Osteoblast (primary cell): ENCODE data around the gene TEX35. TPM values are rescaled to one million over a fixed set of nuclear protein-coding genes. Genes with fewer than 3 reads are reported as not detected.
"Not testable (repeated sequence)": the region's sequence is repeated elsewhere in the genome, so short reads cannot be mapped to it uniquely, and the experiment has no call there.

ENCODE experiments used
- DNase-seq: peaks from one replicate; pipeline ENCODE4 v3.0.0; 2011; ENCODE audit warnings: low spot score, mixed read lengths; ENCODE audit not compliant: insufficient read length; ENCODE audit errors: missing footprints
- H2AFZ ChIP-seq: 2 replicates; pipeline ENCODE4 v1.6.0; 2011; ENCODE audit warnings: mild to moderate bottlenecking, low read length
- H3K27ac ChIP-seq: 2 replicates; pipeline ENCODE4 v1.5.1; 2011; ENCODE audit warnings: mild to moderate bottlenecking, low read depth, low read length, moderate library complexity
- H3K27me3 ChIP-seq: 2 replicates; pipeline ENCODE4 v1.6.0; 2012; ENCODE audit warnings: mild to moderate bottlenecking, control low read depth, inconsistent platforms, low read length, moderate library complexity; ENCODE audit not compliant: insufficient read depth
- H3K36me3 ChIP-seq: 2 replicates; pipeline ENCODE4 v1.5.1; 2011; ENCODE audit warnings: mild to moderate bottlenecking, low read length, control low read depth, moderate library complexity; ENCODE audit not compliant: insufficient read depth
- H3K4me1 ChIP-seq: 2 replicates; pipeline ENCODE4 v1.5.1; 2011; ENCODE audit warnings: mild to moderate bottlenecking, low read length, control low read depth, moderate library complexity; ENCODE audit not compliant: insufficient read depth
- H3K4me2 ChIP-seq: 2 replicates; pipeline ENCODE4 v1.6.0; 2011; ENCODE audit warnings: mild to moderate bottlenecking, low read length; ENCODE audit not compliant: insufficient read depth
- H3K4me3 ChIP-seq: fragments of 200-600 bp; sonication (generic); 3 replicates; pipeline ENCODE4 v1.5.1; 2012; ENCODE audit warnings: mild to moderate bottlenecking, low read length, inconsistent platforms; ENCODE audit not compliant: insufficient read depth
- H3K79me2 ChIP-seq: 2 replicates; pipeline ENCODE4 v1.6.0; 2012; ENCODE audit warnings: mild to moderate bottlenecking, low read length, control low read depth, inconsistent platforms; ENCODE audit not compliant: insufficient read depth
- H3K9me3 ChIP-seq: 2 replicates; pipeline ENCODE4 v1.5.1; 2011; ENCODE audit warnings: low read depth, low read length, control low read depth
- H4K20me1 ChIP-seq: 2 replicates; pipeline ENCODE4 v1.6.0; 2012; ENCODE audit warnings: mild to moderate bottlenecking, low read length, control low read depth; ENCODE audit not compliant: insufficient read depth
- CTCF ChIP-seq: IDR thresholded peaks from 2 replicates; pipeline ENCODE4 v1.5.1; 2011; ENCODE audit warnings: mild to moderate bottlenecking, low read depth, low read length, moderate library complexity; ENCODE audit errors: extremely low read depth
- total RNA-seq: library from RNA; depleted of rRNA; stranded (reverse); fragments of >200 nt; gene quantifications from 2 replicates; pipeline ENCODE4 v1.2.3, GENCODE V29; 2012

The TEX35 gene
- total RNA-seq, 1 donor, result not detected

- DNase-seq, result no peak
- H3K36me3 ChIP-seq, result no peaks in the 10 kb centered on the region
- H3K27me3 ChIP-seq, result no peaks in the 10 kb centered on the region
- no peak overlapping the region for H3K27ac ChIP-seq
- no peak for TF ChIP-seq CTCF
- H3K4me1 ChIP-seq, result peaks cover 4% of the 10 kb centered on the region
- H3K4me2 ChIP-seq, result no peak overlapping the region
- H3K9me3 ChIP-seq, result no peaks in the 10 kb centered on the region
- no peaks in the 10 kb centered on the region for H4K20me1 ChIP-seq
- H2AFZ ChIP-seq, result no peak overlapping the region
- no peak overlapping the region for H3K4me3 ChIP-seq
- no peaks in the 10 kb centered on the region for H3K79me2 ChIP-seq
Observed at GRCh38 chr1:178502856-178503255, 10.1 kb upstream of the TEX35 start.

- not testable (repeated sequence) for DNase-seq, H3K36me3 ChIP-seq, H4K20me1 ChIP-seq, H3K27me3 ChIP-seq, H3K9me3 ChIP-seq, H3K4me1 ChIP-seq, H3K79me2 ChIP-seq, H3K4me3 ChIP-seq, H3K27ac ChIP-seq, H3K4me2 ChIP-seq, H2AFZ ChIP-seq
Observed at GRCh38 chr1:178503316-178503715, 9.6 kb upstream of the TEX35 start.

GRCh38 chr1:178503849-178504248, 9.1 kb upstream of the TEX35 start:
- no peaks in the 10 kb centered on the region for H3K79me2 ChIP-seq
- H4K20me1 ChIP-seq, result no peaks in the 10 kb centered on the region
- no peak overlapping the region for H3K27ac ChIP-seq
- no peak overlapping the region for H2AFZ ChIP-seq
- no peak overlapping the region for H3K4me2 ChIP-seq
- no peaks in the 10 kb centered on the region for H3K27me3 ChIP-seq
- no peak overlapping the region for H3K4me3 ChIP-seq
- peaks cover 4% of the 10 kb centered on the region for H3K4me1 ChIP-seq
- no peaks in the 10 kb centered on the region for H3K9me3 ChIP-seq
- H3K36me3 ChIP-seq, result no peaks in the 10 kb centered on the region
- TF ChIP-seq CTCF, result no peak
- DNase-seq, result no peak

GRCh38 chr1:178504286-178504685, 8.6 kb upstream of the TEX35 start:
- Histone ChIP-seq H3K27ac (no peak overlapping the region), H3K4me1 (peaks cover 4% of the 10 kb centered on the region), H3K9me3 (no peaks in the 10 kb centered on the region), H3K79me2 (no peaks in the 10 kb centered on the region), H3K36me3 (no peaks in the 10 kb centered on the region), H3K4me3 (no peak overlapping the region), H4K20me1 (no peaks in the 10 kb centered on the region), H3K4me2 (no peak overlapping the region), H3K27me3 (no peaks in the 10 kb centered on the region), H2AFZ (no peak overlapping the region)
- no peak for TF ChIP-seq CTCF
- no peak for DNase-seq
